Effector CD4-positive, alpha-beta T cell (primary cell): ENCODE measurements around the gene ZNF576.
"Not testable (repeated sequence)": the region's sequence is repeated elsewhere in the genome, so short reads cannot be mapped to it uniquely, and the experiment has no call there.

Experiments
- DNase-seq: peaks from one replicate; pipeline ENCODE4 v3.0.0-alpha.2; 2020

Gene ZNF576

GRCh38 chr19:43600326-43600725 lies 3.9 kb downstream of the ZNF576 start:
- DNase-seq: not testable (repeated sequence)

- DNase-seq: no peak
Observed at GRCh38 chr19:43605875-43606568, 9.6 kb downstream of the ZNF576 start.

GRCh38 chr19:43606569-43607229 lies 10.3 kb downstream of the ZNF576 start:
- no peak for DNase-seq

- DNase-seq: no peak
Observed at GRCh38 chr19:43607238-43608205, 11.1 kb downstream of the ZNF576 start.

DNA sequence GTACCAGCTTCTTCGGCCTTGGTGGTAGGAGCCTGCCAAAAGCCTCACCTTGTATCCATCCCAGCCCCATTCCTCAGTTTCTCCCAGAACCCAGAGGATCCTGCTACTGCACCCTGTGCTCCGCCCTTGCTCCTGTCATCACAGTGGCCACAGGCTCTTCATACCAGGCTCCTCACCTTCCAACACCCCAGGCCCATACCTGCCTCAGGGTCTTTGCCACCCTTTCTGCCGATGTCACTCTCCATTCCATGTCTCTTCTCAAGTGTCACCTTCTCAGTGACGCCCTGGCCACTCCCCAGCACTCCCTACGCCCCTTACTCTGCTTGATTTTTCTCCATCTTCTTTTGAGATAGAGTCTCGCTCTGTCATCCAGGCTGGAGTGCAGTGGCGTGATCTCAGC lies 13.5 kb downstream of the ZNF576 start:
- no peak for DNase-seq

DNA sequence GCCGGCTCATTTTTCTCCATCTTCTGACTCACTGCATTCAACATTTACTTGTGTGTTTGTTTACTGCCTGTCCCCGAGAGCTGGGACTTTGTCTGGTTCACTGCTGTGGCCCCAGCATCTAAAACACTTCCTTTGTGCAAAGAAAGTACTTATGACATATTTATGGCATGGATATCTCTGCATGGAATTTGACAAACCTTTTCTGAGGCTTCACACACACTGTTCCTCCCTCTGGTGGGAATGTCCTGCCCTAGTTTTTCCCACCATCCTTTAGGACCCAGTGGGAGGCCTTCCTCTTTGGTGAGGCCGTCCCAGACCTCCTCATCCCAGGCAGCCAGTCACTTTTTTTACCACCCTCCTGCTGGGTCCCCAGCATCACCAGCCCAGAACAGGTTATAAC lies 14.1 kb downstream of the ZNF576 start:
- DNase-seq: no peak

DNA sequence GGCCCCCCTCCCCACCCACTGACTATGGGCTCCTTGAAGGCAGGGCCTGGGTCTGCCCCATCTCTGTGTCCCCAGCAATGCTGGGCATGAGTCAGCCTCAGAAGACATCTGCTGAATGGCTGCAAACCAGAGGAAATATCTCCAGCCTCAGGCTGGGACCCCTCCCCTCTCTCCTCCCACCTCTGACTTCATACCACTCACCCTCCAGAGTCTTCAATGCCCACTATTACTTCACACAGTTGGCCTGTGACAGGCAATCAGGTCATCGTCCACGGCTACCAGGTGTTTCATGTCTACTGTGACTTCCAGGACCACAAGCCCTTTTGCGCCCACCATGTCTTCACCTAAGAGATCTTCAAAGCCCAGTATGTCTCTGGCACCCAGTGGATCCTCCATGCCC lies 15.4 kb downstream of the ZNF576 start, which contains the start of gene SRRM5:
Gene SRRM5, plus strand, starts transcription at position 301 of the 400 bp plus-strand sequence. Its CDS starts 34 bp downstream, at position 335.
- DNase-seq: no peak

- no peak for DNase-seq
Observed at GRCh38 chr19:43612374-43612773, 16.0 kb downstream of the ZNF576 start.

DNA sequence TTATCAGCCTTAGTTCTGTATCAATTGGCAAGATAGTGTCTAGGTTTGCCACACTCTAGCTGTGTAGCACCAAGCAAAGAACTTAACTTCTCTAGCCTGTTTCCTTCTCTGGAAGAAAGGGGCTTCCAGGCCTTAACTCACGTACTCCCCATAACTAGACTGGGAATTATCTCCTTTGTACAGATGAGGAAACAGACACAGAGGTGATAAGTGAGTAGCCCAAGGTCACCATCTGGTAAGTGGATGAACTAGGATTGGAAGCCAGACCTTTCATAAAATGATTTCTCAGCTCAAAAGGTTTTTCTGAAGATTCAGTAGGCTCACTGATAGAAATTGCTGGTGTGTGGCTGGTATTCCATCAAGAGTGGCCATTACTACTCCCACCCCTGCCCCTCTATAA lies 19.9 kb downstream of the ZNF576 start:
- DNase-seq: no peak

- no peak for DNase-seq
Observed at GRCh38 chr19:43616954-43617353, 20.6 kb downstream of the ZNF576 start.

DNA sequence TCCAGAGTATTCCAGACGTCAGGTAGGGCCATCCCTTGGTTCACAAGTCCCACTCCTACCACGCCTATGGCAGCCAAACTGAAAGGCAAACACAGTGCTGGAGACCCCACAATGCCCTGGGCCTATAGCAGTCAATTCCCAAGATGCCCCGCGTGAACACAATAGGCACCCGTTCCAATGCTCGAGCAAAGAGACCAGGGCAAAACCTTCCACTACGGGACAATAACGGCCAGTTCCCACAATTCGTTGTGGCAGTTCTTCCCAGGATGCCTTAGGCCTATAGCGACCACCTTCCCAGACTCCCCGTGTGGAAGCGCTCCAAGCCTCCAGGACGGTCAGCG lies 22.5 kb downstream of the ZNF576 start:
- no peak for DNase-seq

DNA sequence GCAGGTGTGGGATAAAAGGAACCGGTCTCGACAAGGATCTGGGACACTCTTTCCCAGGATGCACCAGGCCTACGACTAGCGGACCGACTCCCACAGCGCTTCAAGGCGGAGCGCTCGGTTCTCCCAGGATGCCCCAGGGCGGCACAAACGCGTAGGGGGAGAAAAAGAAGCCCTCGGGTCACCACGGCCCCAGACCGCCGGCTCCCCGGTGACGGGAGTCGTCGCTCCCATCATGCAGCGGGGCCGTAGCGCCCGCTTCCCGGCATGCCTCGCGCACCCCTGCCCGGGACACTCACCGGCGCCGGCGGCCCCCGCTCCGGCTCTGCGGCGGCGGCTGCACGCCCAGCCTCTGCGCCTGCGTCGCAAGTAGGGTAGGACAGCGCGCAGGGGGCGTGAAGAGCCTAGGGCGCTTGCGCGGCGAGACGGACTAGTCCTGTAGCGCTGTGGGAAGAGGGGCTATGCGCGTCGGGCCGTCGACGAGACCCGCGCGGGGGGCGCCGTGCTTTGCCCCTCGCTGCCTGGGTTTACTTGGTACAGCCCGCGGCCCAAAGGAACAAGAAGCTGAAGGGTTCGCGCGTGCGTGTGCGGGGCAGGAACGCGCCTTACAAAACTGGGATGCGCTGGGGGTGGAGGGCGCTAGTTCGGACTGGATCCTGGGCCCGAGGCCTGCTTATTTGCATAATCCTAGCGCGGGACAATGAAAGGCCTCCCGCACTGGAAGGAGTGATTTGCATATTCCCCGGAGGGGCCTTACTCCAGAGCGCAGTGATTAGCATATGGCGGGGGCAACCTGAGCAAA lies 23.1 kb downstream of the ZNF576 start, which contains the start of gene ZNF428:
Gene ZNF428, minus strand, starts transcription at position 368 of the 799 bp plus-strand sequence. CDS start 5,325 bp downstream, outside the sequence.
- DNase-seq: peak; percentile 78

- peak; percentile 79 for DNase-seq
Observed at GRCh38 chr19:43620061-43621001, 23.9 kb downstream of the ZNF576 start.

- no peak for DNase-seq
Observed at GRCh38 chr19:43622070-43622469, 25.7 kb downstream of the ZNF576 start.

DNA sequence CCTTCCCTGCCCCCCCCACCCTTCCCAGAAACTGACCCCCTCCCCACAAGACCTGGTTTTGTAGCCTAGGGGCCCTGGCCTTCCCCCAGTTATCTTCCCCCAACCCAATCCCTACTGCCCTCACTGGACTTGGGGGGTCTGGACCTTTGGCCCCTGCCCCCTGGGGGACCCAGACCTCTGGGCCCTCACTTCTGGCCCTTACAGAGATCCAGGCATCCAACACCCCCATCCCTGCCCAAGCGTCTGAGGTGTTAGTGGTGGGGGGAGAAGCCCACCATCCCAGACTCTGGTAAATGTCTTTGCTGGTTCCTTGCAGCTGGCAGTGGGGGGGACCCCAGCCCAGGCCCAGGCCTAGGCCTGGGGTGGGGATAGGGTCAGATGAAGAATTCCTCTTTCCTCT lies 26.6 kb downstream of the ZNF576 start:
- no peak for DNase-seq

DNA sequence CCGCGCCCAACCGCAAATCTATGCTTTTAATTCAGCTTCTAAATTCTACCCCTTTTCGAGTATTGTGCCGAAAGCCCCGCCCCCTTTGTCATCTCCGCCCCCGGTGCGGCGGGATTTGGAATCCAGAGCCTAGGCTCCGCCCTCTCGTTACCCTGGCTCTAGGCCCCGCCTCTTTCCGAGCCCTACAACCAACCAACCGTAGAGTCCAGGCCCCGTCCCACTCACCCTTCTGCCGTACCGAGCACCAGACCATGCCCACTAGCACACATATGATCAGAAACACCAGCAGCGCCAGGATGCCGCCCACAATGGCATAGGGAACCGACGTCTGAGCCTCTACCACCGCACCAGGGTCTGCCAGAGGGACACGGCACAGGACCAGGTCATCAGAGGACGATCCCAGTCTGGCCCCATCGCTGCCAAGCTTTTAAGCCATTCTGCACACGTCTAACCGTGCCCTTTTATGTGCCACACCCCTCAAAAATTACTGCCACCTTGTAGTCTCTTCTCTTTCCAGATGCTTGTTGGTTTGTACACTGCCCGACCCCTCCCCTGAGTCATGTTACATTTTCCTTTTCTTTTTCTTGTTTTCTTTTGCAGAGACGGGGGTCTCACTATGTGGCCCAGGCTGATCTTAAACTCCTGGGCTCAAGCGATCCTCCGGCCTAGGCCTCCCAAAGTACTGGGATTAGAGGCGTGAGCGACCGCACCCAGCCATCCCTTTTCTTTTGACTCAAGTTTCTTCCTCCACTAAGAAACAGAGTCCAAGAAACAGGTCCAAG lies 27.7 kb downstream of the ZNF576 start:
- DNase-seq: no peak

DNA sequence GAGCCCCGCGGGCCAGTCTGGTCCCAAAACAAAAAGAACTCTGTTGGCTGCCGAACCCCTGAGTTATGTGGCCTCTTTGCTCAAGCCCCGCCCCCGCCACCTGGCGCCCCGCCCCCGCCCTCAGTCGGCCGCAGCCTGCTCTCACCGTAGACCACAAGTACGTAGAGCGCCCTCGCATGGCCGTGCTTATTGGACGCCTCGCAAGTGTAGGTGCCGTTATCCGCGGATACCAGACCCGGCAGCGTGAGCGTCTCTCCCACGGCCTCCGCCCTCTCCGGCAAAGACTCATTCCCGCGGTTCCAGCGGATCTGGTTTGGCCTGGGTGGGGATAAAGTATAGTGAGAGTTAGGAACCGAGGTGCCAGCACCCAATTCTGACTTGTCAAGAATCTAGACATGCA lies 28.5 kb downstream of the ZNF576 start:
- DNase-seq: peak; percentile 84

GRCh38 chr19:43625918-43626579 lies 29.7 kb downstream of the ZNF576 start:
- no peak for DNase-seq

GRCh38 chr19:43626838-43627237 lies 30.4 kb downstream of the ZNF576 start:
- DNase-seq: no peak
